ENCODE results near the gene SLC6A4. TPM values are rescaled to one million over a fixed set of nuclear protein-coding genes. Genes with fewer than 3 reads are reported as not detected.

Gene SLC6A4
- total RNA-seq, 2 experiments from 2014 or later = not detected

DNA sequence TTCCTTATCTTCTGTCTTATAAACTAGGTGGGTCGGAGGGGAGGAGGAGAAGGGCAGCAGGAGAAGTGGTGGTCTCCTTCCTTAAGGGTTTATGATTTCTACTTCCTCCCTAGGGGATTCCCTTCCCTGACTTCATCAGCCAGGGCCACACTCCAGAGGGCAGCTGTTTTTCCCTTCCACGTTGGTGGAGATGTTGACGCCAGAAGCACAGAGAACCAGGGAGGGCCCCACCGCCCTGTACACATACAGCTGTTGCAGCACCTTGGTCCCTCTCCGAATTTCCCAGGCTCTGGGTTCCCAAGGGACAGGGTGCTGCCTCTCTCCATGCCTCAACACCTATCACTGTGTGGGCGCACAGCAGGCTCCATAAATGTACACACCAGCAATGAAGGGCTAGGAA is 5.6 kb upstream of the SLC6A4 start:
- H3K27ac Mint-ChIP-seq = no peak overlapping the region
- no peaks in the 10 kb centered on the region for H3K9me3 Mint-ChIP-seq
- DNase-seq (no peak), ATAC-seq (no peak)
- no peak overlapping the region for H3K4me3 Mint-ChIP-seq
- CTCF ChIA-PET = no interaction called here
- H3K36me3 Mint-ChIP-seq (ENCODE audit: low read depth) = no peaks in the 10 kb centered on the region
- POLR2A ChIA-PET = no interaction called here
- H3K27me3 Mint-ChIP-seq = peaks cover 24% of the 10 kb centered on the region
- TF ChIP-seq, protein P1, sequence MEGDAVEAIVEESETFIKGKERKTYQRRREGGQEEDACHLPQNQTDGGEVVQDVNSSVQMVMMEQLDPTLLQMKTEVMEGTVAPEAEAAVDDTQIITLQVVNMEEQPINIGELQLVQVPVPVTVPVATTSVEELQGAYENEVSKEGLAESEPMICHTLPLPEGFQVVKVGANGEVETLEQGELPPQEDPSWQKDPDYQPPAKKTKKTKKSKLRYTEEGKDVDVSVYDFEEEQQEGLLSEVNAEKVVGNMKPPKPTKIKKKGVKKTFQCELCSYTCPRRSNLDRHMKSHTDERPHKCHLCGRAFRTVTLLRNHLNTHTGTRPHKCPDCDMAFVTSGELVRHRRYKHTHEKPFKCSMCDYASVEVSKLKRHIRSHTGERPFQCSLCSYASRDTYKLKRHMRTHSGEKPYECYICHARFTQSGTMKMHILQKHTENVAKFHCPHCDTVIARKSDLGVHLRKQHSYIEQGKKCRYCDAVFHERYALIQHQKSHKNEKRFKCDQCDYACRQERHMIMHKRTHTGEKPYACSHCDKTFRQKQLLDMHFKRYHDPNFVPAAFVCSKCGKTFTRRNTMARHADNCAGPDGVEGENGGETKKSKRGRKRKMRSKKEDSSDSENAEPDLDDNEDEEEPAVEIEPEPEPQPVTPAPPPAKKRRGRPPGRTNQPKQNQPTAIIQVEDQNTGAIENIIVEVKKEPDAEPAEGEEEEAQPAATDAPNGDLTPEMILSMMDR (IDR thresholded peaks at IDR 0.05) = no peak
- intact Hi-C loops (cut with micrococcal nuclease) = no loop called here
- peaks cover 14% of the 10 kb centered on the region for H3K4me1 Mint-ChIP-seq (ENCODE audit: low read depth)

DNA sequence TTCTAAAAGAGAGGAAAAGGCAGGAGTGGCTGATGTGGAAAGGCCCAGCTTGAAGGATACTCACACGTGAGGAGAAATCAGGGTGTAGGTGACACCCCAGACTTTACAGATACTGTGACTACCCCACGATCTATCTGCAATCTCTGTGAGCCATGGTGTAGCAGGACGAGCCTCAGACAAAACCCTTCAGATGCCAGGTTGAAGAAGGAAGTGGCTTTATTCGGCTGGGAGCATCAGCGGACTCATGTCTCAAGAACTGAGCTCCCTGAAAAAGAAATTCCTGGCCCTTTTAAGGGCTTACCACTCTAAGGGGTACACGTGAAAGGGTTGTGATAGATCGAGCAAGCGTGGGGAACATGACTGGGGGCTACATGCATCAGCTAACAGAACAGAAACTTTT is 4.7 kb upstream of the SLC6A4 start:
- ChIA-PET POLR2A (no interaction called here), CTCF (no interaction called here)
- no peak for ATAC-seq
- Mint-ChIP-seq H3K9me3 (no peaks in the 10 kb centered on the region), H3K27me3 (peaks cover 28% of the 10 kb centered on the region), H3K36me3 (ENCODE audit: low read depth) (no peaks in the 10 kb centered on the region), H3K4me1 (ENCODE audit: low read depth) (peaks cover 16% of the 10 kb centered on the region), H3K4me3 (no peak overlapping the region), H3K27ac (no peak overlapping the region)
- no peak for DNase-seq
- intact Hi-C loops (cut with micrococcal nuclease) = no loop called here
- TF ChIP-seq, protein P1 (IDR thresholded peaks at IDR 0.05) = no peak

DNA sequence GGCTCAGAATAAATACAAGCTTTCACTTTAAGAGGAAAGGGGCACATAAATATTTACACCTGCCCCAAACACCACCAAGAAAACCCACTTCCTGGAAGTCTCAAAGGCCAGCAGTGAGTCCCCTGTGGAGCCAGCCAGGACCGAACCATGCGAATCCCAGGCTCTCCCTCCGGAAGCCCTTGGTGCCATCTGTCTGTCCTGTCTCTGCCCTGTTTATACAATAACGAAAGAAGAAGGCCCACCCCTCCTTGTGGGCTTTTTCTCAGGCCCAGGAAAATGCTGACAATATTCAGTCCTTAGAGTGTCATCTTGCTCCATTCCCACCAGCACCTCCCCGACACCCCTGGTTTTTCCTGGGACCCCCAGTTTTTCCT is 3.6 kb upstream of the SLC6A4 start:
- ChIA-PET CTCF (interaction anchor here (1.2 kb wide), 1 partner anchor 145 kb away, joined by 4 read pairs; no protein-coding TSS in a partner anchor), POLR2A (no interaction called here)
- Mint-ChIP-seq H3K4me3 (no peak overlapping the region), H3K27ac (no peak overlapping the region), H3K36me3 (ENCODE audit: low read depth) (no peaks in the 10 kb centered on the region), H3K27me3 (peaks cover 39% of the 10 kb centered on the region), H3K4me1 (ENCODE audit: low read depth) (peaks cover 21% of the 10 kb centered on the region), H3K9me3 (no peaks in the 10 kb centered on the region)
- intact Hi-C loops (cut with micrococcal nuclease) = no loop called here
- TF ChIP-seq, protein P1 (IDR thresholded peaks at IDR 0.05) = no peak
- DNase-seq = no peak
- no peak for ATAC-seq

DNA sequence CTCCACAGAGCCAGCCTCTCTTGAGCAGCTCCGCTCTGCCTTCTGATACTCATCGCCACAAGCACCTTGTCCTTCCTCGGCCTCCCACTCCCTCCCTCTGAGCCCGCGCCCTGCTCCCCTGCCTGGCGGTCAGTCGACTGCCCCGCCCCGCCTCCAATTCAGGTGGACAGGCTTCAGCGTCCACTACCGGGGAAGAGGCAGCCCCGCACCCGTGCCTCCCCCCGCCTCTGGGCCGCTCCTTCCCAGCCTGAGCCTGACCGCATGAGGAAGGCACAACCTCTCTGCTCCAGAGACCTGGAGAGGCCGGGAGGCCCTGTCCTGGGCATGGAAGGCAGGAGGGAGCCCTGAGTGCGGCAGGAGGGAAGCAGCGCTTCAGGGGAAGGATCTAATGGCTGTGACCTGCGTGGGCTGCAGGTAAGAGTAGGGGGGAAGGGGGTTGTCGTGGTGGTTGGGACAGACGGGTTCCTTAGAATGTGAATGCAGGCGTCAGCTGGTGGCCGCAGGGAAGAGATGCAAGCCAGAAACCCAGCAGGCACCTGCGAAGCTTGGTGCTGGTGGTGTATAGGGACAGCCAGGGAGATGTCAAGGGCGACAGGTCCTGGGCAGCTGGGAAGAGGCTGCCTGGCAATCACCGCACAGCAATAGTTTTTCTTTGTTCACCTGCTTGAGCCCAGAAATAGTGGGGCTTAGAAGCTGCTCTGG is 3.0 kb upstream of the SLC6A4 start:
- POLR2A ChIA-PET = no interaction called here
- CTCF ChIA-PET = interaction anchor here (1.0 to 3.5 kb wide), 3 partner anchors 18 to 145 kb away, joined by 3 to 23 read pairs (median 4); no protein-coding TSS in a partner anchor
- no peaks in the 10 kb centered on the region for H3K9me3 Mint-ChIP-seq
- H3K4me3 Mint-ChIP-seq = no peak overlapping the region
- TF ChIP-seq, protein P1 (IDR thresholded peaks at IDR 0.05) = no peak
- intact Hi-C loops (cut with micrococcal nuclease) = no loop called here
- DNase-seq (no peak), ATAC-seq (no peak)
- H3K27me3 Mint-ChIP-seq = peaks cover 43% of the 10 kb centered on the region
- H3K4me1 Mint-ChIP-seq (ENCODE audit: low read depth) = peaks cover 21% of the 10 kb centered on the region
- no peaks in the 10 kb centered on the region for H3K36me3 Mint-ChIP-seq (ENCODE audit: low read depth)
- no peak overlapping the region for H3K27ac Mint-ChIP-seq

DNA sequence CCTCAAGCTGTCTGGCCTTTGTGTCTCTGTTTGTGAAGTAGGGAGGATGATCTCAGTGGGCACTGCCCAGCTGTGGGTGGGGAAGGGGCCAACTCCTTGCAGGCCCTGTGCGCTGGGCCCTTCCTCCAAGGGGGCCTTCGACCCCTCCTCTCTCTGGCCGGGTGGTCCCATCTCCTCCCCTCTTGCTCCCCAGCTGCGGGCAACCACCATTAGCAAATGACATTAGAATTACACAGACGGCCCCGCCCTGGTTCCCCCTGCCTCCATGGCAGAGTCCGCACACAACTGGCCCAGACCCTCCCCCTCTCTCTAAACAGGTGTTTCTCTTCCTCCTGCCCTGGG is 2.5 kb upstream of the SLC6A4 start:
- no peak for DNase-seq
- intact Hi-C loops (cut with micrococcal nuclease) = no loop called here
- ChIA-PET CTCF (interaction anchor here (1.0 to 3.5 kb wide), 3 partner anchors 8 to 112 kb away, joined by 3 to 23 read pairs (median 5); no protein-coding TSS in a partner anchor), POLR2A (no interaction called here)
- Mint-ChIP-seq H3K4me3 (no peak overlapping the region), H3K4me1 (ENCODE audit: low read depth) (peaks cover 21% of the 10 kb centered on the region), H3K9me3 (no peaks in the 10 kb centered on the region), H3K27me3 (peaks cover 48% of the 10 kb centered on the region), H3K36me3 (ENCODE audit: low read depth) (no peaks in the 10 kb centered on the region), H3K27ac (no peak overlapping the region)
- no peak for ATAC-seq
- TF ChIP-seq, protein P1 (IDR thresholded peaks at IDR 0.05) = no peak
